NCI-H2107 treated with DMSO at 0.1 percent for 48 hours (cell line): ENCODE measurements around the gene C16orf54.
"Not testable (repeated sequence)": the region's sequence is repeated elsewhere in the genome, so short reads cannot be mapped to it uniquely, and the experiment has no call there.

Experiments used
- DNase-seq: peaks from one replicate; lab custom pipeline; 2025; ENCODE audit not compliant: unreplicated experiment; lab: John Stamatoyannopoulos, UW

The C16orf54 gene

DNA sequence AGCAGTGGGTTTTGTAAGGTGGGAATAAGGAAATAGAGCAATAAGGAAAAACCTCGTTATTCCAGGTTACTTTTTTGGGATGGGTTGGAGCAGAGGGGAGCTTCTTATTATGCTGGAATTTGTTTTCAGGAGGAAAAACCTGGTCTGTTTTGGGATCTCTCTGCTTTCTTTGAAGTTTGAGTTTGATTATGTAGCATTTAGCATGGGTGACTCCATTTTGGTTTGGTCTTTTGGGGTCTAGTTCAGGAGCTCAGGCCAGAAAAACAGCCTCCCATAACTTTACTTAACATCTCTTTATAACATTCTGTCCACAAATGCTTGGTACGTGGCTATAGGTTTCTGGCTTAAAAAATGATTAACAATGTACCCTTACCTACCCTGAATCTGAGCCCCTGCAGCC, 23.7 kb upstream of the C16orf54 start:
- DNase-seq, result no peak

DNA sequence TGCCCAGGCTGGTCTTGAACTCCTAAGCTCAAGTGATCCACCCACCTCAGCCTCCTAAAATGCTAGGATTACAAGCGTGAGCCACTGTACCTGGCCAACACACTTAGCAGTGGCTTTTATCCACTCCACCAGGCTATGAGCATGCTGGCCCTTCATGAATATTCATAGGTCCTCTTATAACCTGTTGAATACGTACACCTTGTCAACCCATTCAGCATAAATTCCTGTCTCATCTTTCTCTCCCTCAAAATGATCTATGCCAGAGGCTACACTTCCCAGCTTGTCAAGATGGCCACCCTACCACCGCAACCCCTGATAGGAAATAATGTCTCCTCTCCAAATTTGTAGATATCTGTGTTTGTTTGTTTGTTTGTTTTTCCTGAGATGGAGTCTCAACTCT, 21.3 kb upstream of the C16orf54 start:
- DNase-seq, result no peak

DNA sequence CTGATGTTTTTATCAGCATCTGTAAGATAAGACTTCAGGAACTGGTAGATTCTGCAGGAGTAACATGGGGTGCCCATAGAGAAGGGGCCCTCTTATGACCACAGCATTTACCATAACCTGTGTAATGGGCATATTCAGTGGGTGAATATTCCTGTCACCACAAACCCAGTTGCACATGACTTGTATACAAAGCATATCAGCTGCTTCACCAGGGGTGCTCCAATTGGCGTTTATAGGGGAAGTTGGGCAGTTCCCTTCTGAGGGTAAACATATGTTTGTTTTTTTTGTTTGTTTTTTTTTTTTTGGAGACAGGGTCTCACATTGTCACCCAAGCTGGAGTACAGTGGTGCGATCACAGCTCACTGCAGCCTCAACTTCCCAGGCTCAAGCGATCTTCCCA, 20.8 kb upstream of the C16orf54 start:
- no peak for DNase-seq

DNA sequence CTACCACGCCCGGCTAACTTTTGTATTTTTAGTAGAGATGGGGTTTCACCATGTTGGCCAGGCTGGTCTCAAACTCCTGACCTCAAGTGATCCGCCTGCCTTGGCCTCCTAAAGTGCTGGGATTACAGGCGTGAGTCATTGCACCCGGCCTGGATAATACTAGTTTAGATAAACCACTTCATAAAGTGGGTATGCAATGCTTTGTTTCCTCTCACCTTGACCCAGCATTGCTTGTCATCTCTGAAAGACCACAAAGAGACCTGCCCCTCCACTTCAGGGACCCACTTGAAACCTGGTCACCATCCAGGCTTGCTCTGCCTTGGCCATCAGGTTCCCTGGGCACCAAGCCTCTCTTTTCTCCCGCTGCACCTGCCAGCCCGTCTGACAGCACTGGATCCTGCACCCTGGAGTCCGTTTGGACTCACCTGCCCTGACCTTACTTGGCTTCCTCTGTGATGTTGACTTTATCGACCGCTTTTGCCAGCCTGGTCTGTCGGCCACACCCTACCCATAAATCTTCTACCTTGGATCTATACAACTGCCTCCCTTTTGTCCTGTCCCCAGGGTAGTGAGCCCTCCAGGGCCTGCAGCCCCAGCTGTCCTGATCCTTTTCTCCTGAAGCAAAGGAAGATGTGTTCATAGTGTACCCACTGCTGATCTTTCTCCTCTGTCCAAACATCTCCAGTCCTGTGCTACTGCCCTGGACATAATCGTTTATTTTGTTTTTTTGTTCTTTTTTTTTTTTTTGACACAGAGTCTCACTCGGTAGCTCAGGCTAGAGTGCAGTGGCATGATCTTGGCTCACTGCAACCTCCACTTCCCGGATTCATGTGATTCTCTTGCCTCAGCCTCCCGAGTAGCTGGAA, 19.6 kb upstream of the C16orf54 start:
- peak; percentile 96 for DNase-seq

GRCh38 chr16:29763326-29763725, 17.5 kb upstream of the C16orf54 start:
- no peak for DNase-seq

DNA sequence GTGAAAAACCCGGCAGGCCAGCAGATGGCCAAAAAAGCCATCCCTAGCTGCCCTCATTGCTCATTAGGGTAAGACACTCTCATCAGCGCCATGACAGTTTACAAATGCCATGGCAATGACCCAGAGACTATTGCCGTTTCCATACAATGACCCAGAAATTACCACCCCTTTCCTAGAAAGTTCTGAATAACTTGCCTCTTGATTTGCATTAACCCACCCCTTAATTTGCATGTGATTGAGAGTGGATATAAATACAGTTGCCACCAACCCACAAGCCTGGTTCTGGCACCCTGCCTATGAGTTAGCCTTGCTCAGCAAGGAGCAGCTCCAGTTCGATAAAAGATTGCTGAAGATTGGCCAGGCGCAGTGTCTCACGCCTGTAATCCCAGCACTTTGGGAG, 16.1 kb upstream of the C16orf54 start:
- DNase-seq, result no peak

- not testable (repeated sequence) for DNase-seq
Observed at GRCh38 chr16:29761280-29761651, 15.5 kb upstream of the C16orf54 start.

DNA sequence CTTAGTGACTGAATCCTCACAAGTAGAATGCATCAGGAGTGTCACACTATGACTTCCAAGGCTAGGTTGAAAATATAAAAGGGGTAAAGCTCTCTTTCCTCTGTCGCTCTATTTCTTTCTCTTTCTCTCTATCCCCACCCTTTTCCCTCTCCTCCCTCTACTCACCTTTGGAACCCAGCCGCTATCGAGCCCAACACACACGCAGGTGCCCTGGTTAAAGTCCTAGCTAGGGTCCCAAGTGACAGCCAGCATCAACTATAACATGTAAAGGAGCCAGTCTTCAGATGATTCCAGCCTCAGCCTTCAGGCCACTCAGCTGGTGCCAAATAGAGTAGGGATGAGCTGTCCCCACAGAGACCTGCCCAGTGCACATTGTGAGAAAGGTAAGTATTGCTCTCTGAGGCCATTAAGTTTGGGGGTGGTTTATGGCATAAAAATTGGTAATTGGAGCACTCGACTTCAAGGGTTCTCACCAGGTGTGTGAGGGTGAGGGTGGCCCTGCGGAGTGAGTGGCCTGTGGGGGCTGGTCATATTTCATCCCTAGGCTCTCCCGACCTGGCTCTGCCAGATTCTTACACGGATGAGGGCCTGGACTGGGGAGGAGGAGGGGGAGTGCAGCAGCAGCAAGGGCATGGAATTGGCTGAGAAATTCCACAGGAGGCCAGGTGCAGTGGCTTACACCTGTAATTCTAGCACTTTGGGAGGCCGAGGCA, 14.9 kb upstream of the C16orf54 start:
- peak; percentile 94 for DNase-seq

DNA sequence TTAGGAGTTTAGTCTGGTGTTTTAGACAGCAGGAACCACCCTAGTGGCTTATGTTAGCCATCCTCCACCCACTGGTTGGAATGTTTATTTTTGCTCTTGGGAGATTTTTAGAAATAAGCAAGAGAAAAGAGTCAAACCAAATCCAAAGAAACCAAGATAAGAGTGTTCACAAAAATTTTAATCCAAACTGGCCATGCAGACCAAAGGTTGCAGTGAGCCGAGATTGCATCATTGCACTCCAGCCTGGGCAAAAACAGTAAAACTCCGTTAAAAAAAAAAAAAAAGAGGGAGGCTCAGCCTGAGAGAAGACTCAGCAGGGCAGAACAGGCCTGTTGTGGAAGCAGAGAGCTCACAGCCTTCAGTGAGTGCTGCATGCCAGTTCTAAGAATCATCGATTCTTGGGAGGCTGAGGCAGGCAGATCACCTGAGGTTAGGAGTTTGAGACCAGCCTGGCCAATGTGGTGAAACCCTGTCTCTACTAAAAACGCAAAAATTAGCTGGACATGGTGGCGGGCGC, 12.2 kb upstream of the C16orf54 start:
- no peak for DNase-seq

GRCh38 chr16:29757086-29757485, 11.3 kb upstream of the C16orf54 start:
- DNase-seq, result not testable (repeated sequence)

- DNase-seq, result no peak
Observed at GRCh38 chr16:29756654-29757053, 10.9 kb upstream of the C16orf54 start.

DNA sequence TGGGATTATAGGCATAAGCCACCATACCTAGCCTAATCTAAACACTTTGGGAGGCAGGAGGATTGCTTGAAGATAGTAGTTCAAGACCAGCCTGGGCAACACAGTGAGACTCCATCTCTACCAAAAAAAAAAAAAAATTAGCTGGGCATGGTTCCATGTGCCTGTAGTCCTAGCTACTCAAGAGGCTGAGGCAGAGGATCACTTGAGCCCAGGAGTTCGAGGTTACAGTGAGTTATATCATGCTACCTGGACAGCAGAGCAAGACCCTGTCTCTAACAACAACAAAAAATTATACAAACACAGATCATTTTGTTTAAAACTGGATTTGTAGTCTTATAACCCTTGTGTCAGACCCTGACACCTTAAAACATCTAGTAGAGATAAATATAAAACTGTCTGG, 7.7 kb upstream of the C16orf54 start:
- DNase-seq, result no peak

GRCh38 chr16:29748760-29749149, 3.0 kb upstream of the C16orf54 start:
- DNase-seq, result not testable (repeated sequence)

DNA sequence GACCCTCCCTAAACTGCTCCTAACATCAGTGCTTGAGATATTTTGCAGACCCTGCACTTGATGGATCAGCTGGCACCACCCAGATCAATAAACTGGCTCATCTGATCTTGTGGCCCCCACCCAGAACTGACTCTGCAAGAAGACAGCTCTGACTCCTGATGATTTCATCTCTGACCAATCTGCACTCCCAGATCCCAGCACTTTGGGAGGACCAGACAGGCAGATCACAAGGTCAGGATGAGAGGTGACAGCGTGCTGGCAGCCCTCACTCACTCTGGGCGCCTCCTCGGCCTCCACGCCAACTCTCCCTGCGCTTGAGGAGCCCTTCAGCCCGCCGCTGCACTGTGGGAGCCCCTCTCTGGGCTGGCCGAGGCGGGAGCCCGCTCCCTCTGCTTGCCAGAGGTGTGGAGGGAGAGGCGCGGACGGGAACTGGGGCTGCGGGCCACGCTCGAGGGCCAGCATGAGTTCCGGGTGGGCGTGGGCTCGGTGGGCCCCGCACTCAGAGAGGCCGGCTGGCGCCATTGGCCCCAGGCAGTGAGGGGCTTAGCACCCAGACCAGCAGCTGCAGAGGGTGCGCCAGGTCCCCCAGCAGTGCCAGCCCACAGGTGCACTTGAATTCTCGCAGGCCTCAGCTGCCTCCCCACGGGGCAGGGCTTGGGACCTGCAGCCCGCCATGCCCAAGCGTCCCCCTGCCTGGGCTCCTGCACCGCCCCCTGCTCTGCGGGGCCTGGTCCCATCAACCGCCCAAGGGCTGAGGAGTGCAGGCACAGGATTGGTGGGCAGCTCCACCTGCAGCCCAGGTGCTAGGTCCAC, 2.4 kb upstream of the C16orf54 start:
- no peak for DNase-seq

- not testable (repeated sequence) for DNase-seq
Observed at GRCh38 chr16:29746518-29746917, 728 bp upstream of the C16orf54 start.

- no peak for DNase-seq
Observed at GRCh38 chr16:29745121-29745852, 503 bp downstream of the C16orf54 start.

DNA sequence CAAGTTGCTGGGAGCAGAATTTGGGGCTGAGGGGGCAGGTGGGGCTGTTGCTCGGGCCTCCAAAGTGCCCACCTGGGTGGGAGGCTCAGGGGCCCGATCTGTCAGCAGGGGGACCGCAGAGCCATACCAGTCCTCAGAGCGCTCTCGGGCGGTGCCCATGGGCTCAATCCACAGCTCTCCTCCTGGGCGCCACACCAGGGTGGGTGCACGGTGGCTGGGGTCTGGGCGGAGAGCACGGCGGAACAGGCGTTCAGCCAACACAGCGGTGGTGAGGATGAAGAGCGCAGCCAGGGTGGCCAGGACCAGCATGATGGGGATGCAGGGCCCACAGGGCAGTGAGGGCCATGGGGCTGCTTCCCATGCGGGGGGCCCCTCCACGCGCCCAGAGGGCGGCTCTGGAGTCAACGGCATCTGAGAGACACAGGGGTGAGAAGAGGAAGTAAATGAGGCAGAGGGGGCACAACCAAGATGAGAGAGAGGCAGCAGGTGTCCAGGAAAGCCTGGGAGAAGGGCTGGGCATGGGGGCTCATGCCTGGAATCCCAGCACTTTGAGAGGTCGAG, 1.2 kb downstream of the C16orf54 start:
- DNase-seq, result no peak

GRCh38 chr16:29743827-29744531, 1.8 kb downstream of the C16orf54 start:
- no peak for DNase-seq

GRCh38 chr16:29743475-29743826, 2.3 kb downstream of the C16orf54 start:
- no peak for DNase-seq
